ENCODE measurements around the gene CMIP.

CMIP gene

GRCh38 chr16:81661082-81661481 is 216.5 kb downstream of the CMIP start:
- Histone ChIP-seq H3K4me1 (ENCODE audit: insufficient read depth, low read length, poor library complexity, severe bottlenecking) (no peaks in the 10 kb centered on the region), H3K79me2 (ENCODE audit: insufficient read depth, low read length) (no peaks in the 10 kb centered on the region), H4K20me1 (ENCODE audit: insufficient read depth, low read length, poor library complexity, severe bottlenecking) (no peaks in the 10 kb centered on the region), H3K36me3 (ENCODE audit: insufficient read depth, low read length) (peaks cover 65% of the 10 kb centered on the region; the same call in 1 of the 2 replicates), H3K4me3 (ENCODE audit: low read length, poor library complexity, severe bottlenecking) (no peak overlapping the region), H2AFZ (ENCODE audit: low read length) (no peak overlapping the region), H3K4me2 (ENCODE audit: low read depth, low read length, poor library complexity, severe bottlenecking) (no peak overlapping the region), H3K27me3 (ENCODE audit: insufficient read depth, low read length, poor library complexity, severe bottlenecking) (no peaks in the 10 kb centered on the region), H3K9me2 (replicated peaks; ENCODE audit: low read depth, low read length) (no peaks in the 10 kb centered on the region), H3K9me3 (ENCODE audit: insufficient read depth, low read depth, low read length) (no peaks in the 10 kb centered on the region), H3K9ac (ENCODE audit: low read depth, low read length, poor library complexity, severe bottlenecking) (no peak overlapping the region), H3F3A (ENCODE audit: low read depth) (no peaks in the 10 kb centered on the region)
- TF ChIP-seq EZH2phosphoT487 (IDR thresholded peaks at IDR 0.05; ENCODE audit: borderline replicate concordance): no peak
- TF ChIP-seq CTCF (conservative IDR thresholded peaks at IDR 0.05; ENCODE audit: low read length): no peak

GRCh38 chr16:81664153-81664552 is 219.5 kb downstream of the CMIP start:
- Histone ChIP-seq H3K9me2 (replicated peaks; ENCODE audit: low read depth, low read length) (no peaks in the 10 kb centered on the region), H3K79me2 (ENCODE audit: insufficient read depth, low read length) (no peaks in the 10 kb centered on the region), H3F3A (ENCODE audit: low read depth) (no peaks in the 10 kb centered on the region), H3K9me3 (ENCODE audit: insufficient read depth, low read depth, low read length) (no peaks in the 10 kb centered on the region), H3K4me3 (ENCODE audit: low read length, poor library complexity, severe bottlenecking) (no peak overlapping the region), H3K36me3 (ENCODE audit: insufficient read depth, low read length) (peaks cover 45% of the 10 kb centered on the region; the same call in 1 of the 2 replicates), H3K27me3 (ENCODE audit: insufficient read depth, low read length, poor library complexity, severe bottlenecking) (no peaks in the 10 kb centered on the region), H2AFZ (ENCODE audit: low read length) (no peak overlapping the region), H3K9ac (ENCODE audit: low read depth, low read length, poor library complexity, severe bottlenecking) (no peak overlapping the region), H3K4me1 (ENCODE audit: insufficient read depth, low read length, poor library complexity, severe bottlenecking) (no peaks in the 10 kb centered on the region), H4K20me1 (ENCODE audit: insufficient read depth, low read length, poor library complexity, severe bottlenecking) (no peaks in the 10 kb centered on the region), H3K4me2 (ENCODE audit: low read depth, low read length, poor library complexity, severe bottlenecking) (no peak overlapping the region)
- no peak for TF ChIP-seq EZH2phosphoT487 (IDR thresholded peaks at IDR 0.05; ENCODE audit: borderline replicate concordance)
- TF ChIP-seq CTCF (conservative IDR thresholded peaks at IDR 0.05; ENCODE audit: low read length): no peak

GRCh38 chr16:81665588-81665987 is 221.0 kb downstream of the CMIP start:
- Histone ChIP-seq H3K79me2 (ENCODE audit: insufficient read depth, low read length) (no peaks in the 10 kb centered on the region), H3K27me3 (ENCODE audit: insufficient read depth, low read length, poor library complexity, severe bottlenecking) (no peaks in the 10 kb centered on the region), H4K20me1 (ENCODE audit: insufficient read depth, low read length, poor library complexity, severe bottlenecking) (no peaks in the 10 kb centered on the region), H3K4me1 (ENCODE audit: insufficient read depth, low read length, poor library complexity, severe bottlenecking) (no peaks in the 10 kb centered on the region), H3K4me3 (ENCODE audit: low read length, poor library complexity, severe bottlenecking) (no peak overlapping the region), H3F3A (ENCODE audit: low read depth) (no peaks in the 10 kb centered on the region), H3K9ac (ENCODE audit: low read depth, low read length, poor library complexity, severe bottlenecking) (no peak overlapping the region), H3K9me2 (replicated peaks; ENCODE audit: low read depth, low read length) (no peaks in the 10 kb centered on the region), H3K4me2 (ENCODE audit: low read depth, low read length, poor library complexity, severe bottlenecking) (no peak overlapping the region), H3K9me3 (ENCODE audit: insufficient read depth, low read depth, low read length) (no peaks in the 10 kb centered on the region), H3K36me3 (ENCODE audit: insufficient read depth, low read length) (peaks cover 46% of the 10 kb centered on the region; the same call in 1 of the 2 replicates), H2AFZ (ENCODE audit: low read length) (no peak overlapping the region)
- no peak for TF ChIP-seq CTCF (conservative IDR thresholded peaks at IDR 0.05; ENCODE audit: low read length)
- TF ChIP-seq EZH2phosphoT487 (IDR thresholded peaks at IDR 0.05; ENCODE audit: borderline replicate concordance): no peak

All from Loucy (cell line).